MM.1S (cell line): ENCODE measurements around the gene CCL7.

Source experiments
- CTCF ChIP-seq: fragments of 300-600 bp; sonication (generic); IDR thresholded peaks from 2 replicates; pipeline ENCODE4 v1.5.1; 2016; ENCODE audit warnings: antibody characterized with exemption, low read length, mixed read lengths
- EZH2 ChIP-seq: fragments of 300-600 bp; sonication (generic); optimal IDR thresholded peaks from 2 replicates; pipeline ENCODE3; 2017; ENCODE audit warnings: low read depth, mild to moderate bottlenecking, antibody characterized with exemption, low read length, mixed read lengths
- EZH2phosphoT487 ChIP-seq: fragments of 300-600 bp; sonication (generic); IDR thresholded peaks from 2 replicates; pipeline ENCODE4 v1.6.1; 2018; ENCODE audit warnings: antibody characterized with exemption, low read length

GRCh38 chr17:34302636-34303035 lies 32.6 kb downstream of the CCL7 start:
- no peak for TF ChIP-seq EZH2phosphoT487
- no peak for TF ChIP-seq CTCF
- TF ChIP-seq EZH2, result no peak
